SIG-M5 (cell line): ENCODE measurements around the gene LACTB.
"Not testable (repeated sequence)": the region's sequence is repeated elsewhere in the genome, so short reads cannot be mapped to it uniquely, and the experiment has no call there.

Experiments used
- DNase-seq: peaks from one replicate; lab custom pipeline; 2025; lab: John Stamatoyannopoulos, UW

LACTB gene

DNA sequence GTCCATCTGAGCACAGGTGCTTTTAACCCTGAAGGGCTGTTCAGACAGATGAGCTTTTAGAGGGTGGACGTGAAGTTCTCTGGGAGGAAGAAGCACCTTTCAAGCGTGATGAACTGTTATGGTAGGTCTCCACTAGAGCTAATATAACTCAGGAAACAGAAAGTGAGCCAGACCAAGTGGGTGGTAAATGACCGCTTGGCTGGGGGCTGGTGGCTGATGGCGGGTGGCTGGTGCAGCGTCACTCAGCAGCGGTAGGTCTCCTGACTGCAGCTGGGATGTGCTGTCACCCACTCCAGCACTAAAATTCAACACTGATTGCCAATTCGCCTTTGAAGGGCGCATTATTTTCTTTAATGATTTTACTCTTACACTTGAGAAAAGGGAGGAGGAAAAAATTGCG lies 31.2 kb upstream of the LACTB start:
- no peak for DNase-seq

DNA sequence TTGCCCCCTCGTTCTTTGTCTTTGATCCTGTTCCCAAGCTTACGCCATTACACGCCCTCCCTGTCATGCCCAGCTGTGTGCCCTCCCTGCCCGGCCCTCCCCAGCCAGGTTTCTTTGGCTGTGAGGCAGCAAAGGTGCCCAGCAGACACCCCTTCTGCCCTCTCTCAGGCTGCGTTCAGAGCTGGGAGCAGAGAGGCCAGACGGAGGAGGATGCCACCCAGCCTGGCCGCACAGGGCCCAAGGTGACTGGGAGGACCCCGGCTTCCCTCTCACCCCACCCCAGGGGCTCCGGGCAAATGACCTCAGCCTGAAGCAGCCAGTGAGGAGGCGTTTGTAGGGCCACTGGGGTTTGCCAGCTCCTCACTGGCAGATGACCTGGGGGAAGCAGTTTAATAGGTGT lies 30.8 kb upstream of the LACTB start:
- no peak for DNase-seq

DNA sequence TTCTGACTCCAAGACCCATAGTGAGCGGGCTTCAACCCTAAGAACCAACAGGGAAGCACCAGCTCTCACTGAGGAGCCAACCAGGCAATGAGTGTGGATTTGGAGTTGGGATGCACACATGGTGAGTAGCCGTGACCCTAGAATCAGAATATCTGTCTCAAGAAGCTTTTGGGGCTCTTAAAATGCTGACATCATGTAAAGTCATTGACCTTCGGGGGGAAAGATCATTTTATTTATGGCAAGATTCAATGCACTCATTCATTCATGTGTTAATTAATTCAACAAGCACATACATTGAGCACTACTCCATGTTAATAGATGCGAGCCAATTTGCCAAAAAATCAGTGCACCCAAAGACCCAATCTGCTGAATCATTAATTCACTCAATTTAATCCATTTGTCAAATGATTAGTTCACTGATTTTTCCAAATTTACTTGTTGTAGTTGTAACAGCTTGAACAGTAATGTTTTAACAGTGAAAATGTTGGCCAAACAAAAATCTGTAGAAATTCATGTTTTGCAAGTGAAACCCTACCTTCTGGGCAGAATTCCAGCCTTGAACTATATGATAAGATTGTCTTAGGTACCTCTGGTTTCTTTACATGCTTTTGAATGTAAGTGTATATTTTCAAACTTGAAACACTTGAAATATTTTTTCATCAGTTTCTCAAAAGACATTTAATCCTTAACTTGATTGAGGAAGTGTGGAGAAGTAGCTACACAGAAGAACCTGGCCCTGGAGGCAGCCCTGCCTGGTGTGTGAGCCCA lies 29.8 kb upstream of the LACTB start:
- DNase-seq: no peak

GRCh38 chr15:63093486-63094205 lies 28.0 kb upstream of the LACTB start:
- no peak for DNase-seq

DNA sequence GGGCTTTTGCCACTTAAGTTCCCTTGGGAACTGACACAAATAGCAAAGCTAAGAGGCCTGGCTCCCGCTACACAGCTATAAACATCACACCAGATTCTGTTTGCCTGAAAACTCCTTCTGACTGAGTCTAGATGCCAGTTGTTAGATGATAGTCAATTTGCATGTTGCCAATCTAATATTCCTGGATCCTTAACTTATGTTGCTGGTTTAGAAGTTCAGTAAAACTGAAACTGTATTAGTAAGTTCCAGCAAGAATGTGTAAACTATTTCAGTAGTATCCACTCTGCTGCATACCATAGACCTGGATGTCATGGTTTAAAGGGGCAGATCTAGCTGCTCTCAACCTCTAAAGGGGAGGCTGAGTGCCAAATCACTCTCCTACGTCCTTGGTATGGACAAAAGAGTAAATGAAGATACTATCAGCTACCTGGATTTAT lies 27.1 kb upstream of the LACTB start:
- no peak for DNase-seq

- no peak for DNase-seq
Measured at GRCh38 chr15:63096178-63096577, 25.5 kb upstream of the LACTB start.

- not testable (repeated sequence) for DNase-seq
Measured at GRCh38 chr15:63098901-63099300, 22.8 kb upstream of the LACTB start.

DNA sequence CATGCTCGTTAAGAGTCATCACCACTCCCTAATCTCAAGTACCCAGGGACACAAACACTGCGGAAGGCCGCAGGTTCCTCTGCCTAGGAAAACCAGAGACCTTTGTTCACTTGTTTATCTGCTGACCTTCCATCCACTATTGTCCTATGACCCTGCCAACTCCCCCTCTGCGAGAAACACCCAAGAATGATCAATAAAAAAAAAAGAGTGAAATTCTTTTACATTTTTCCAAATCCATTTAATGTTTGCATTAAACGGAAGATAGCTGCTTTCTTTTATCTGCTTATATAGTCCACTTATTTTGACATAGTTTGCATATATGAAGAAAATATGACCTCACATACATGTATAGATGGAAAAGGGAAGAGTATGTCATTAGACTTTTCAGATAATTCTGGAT lies 22.1 kb upstream of the LACTB start:
- DNase-seq: not testable (repeated sequence)

- DNase-seq: no peak
Measured at GRCh38 chr15:63103416-63103815, 18.2 kb upstream of the LACTB start.

- DNase-seq: no peak
Measured at GRCh38 chr15:63104727-63105126, 16.9 kb upstream of the LACTB start.

GRCh38 chr15:63105354-63105753 lies 16.3 kb upstream of the LACTB start:
- not testable (repeated sequence) for DNase-seq

GRCh38 chr15:63107895-63108546 lies 13.6 kb upstream of the LACTB start:
- DNase-seq: no peak

DNA sequence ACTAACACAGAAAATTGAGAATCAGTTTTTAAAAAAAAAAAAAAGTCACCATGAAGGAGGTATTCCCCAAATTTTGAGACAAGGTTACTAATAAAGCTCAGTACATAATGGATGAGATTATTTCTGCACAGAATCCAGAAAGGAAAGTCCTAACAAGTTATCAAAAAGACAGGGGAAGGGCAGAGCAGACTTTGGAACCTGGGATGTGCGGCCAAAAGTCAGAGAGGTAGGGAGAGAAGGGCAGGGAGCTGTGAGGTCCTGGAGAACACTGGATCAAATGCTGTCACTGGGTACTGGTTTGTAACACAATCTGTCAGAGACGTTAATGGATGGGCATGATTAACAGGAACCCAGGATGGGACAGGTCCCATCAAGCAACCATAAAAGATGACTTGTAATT lies 12.2 kb upstream of the LACTB start:
- DNase-seq: no peak

- DNase-seq: no peak
Measured at GRCh38 chr15:63109920-63110319, 11.7 kb upstream of the LACTB start.

DNA sequence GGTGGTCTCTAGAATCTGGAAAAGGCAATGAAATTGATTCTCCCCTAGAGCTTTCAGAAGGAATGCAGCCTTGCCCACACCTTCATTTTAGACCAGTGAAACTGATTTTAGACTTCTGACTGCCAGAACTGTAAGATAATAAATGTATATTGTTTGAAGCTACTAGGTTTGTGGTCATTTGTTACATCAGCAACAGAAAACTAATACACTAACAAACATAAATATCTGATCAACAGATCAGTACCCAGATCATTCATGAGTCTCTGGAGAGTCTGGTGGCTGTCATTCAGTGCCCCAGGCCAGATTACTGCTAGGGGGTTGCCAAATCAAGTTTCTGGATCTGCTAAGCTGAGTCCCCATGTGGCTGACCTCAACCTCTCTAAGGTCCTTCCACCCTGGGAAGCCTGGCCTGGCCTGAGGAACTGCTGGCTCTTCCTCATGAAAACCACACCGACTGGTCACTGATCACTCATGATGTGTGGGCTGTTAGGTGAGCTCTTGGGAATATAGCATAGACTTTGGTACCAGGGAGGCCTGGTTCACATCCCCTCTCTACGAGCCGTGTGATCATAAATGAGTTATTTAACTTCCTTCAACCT lies 11.1 kb upstream of the LACTB start:
- no peak for DNase-seq

DNA sequence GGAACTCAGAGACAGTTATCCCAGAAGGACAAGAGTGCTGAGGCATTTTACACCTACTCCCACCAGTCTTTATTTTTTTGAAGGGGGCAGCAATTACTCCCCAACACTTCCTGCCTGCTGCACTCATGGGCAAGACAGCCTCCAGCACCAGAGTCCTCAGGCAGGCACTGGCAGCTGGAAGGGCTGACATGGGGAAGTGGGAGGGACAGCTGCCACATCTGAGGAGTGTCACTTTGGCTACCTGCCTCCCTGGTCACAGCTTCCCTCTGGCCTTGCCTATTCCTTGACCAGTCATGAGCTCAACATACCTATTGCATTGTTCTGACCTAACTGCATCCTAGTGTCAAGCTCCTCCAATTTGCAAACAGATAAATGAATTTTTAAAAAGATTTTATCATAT lies 10.2 kb upstream of the LACTB start:
- DNase-seq: no peak

GRCh38 chr15:63112871-63113270 lies 8.8 kb upstream of the LACTB start:
- DNase-seq: no peak

GRCh38 chr15:63114465-63114864 lies 7.2 kb upstream of the LACTB start:
- no peak for DNase-seq

DNA sequence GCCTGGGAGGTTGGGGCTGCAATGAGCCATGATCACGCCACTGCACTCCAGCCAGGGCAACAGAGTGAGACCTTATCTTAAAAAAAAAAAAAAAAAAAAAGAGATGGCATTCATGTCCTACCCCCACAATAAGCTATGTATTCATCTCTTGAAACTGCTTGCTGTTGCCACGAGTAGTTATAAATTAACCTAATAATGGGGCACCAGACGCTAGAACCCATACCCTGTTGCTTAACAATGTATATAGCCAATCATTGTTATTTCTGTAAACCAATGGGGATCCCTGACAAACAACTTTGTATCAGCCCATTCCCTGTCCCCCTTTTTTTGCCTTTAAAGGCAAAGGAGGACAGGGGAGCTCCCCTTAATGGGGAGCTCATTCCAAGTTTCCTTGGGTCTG lies 2.8 kb upstream of the LACTB start:
- DNase-seq: no peak

GRCh38 chr15:63122002-63122875 lies 578 bp downstream of the LACTB start:
- DNase-seq: no peak

DNA sequence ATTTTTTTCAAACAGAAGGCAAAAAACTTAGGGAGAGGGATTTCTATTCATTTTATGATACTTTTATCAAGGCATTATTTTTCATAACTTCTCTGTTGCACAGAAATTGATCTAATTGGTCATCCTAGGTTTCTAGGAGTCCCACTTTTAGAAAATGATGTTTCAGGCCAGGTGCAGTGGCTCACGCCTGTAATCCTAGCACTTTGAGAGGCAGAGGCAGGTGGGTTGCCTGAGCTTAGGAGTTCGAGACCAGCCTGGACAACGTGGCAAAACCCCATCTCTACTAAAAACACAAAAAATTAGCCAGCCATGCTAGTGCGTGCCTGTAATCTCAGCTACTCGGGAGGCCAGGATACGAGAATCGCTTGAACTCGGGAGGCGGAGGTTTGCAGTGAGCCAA lies 2.8 kb downstream of the LACTB start:
- DNase-seq: no peak

- no peak for DNase-seq
Measured at GRCh38 chr15:63126726-63127125, 5.1 kb downstream of the LACTB start.
